Measurements from ENCODE around the gene TPD52L2. TPM values are rescaled to one million over a fixed set of nuclear protein-coding genes. Genes with fewer than 3 reads are reported as not detected.
A peak's percentile ranks its signal among the peaks of the same experiment; 100 is the strongest.

The TPD52L2 gene
- total RNA-seq, 1 experiment from 2014 or later = 149 TPM

- DNase-seq = no peak
- H3K9me2 ChIP-seq (ENCODE audit: insufficient read depth) = no peaks in the 10 kb centered on the region
- H3K79me2 ChIP-seq (ENCODE audit: low read depth) = peaks cover 43% of the 10 kb centered on the region
- H2AFZ ChIP-seq = no peak overlapping the region
- no TSS peak for BruUV-seq (replicated peaks)
- no peaks in the 10 kb centered on the region; the same call in 1 of the 2 replicates for H3K36me3 ChIP-seq (ENCODE audit: low read depth)
- H3K27me3 ChIP-seq (ENCODE audit: insufficient read depth, low read depth) = no peaks in the 10 kb centered on the region
- H3K4me1 ChIP-seq (replicated peaks; ENCODE audit: insufficient read depth) = peaks cover 21% of the 10 kb centered on the region
- CTCF ChIA-PET = no interaction called here
- POLR2A ChIA-PET (ENCODE audit: unreplicated experiment) = no interaction called here
- no peak overlapping the region for H3K27ac ChIP-seq
- H3K4me2 ChIP-seq = no peak overlapping the region
- H3F3A ChIP-seq (ENCODE audit: insufficient read depth, low read depth) = peaks cover 56% of the 10 kb centered on the region
- H3K4me3 ChIP-seq = no peak overlapping the region
- TF ChIP-seq EZH2 (IDR thresholded peaks at IDR 0.05; ENCODE audit: low read depth) (no peak), CTCF (conservative IDR thresholded peaks at IDR 0.05) (no peak)
- no peaks in the 10 kb centered on the region for H3K9me3 ChIP-seq (ENCODE audit: insufficient read depth, low read depth)
- intact Hi-C loops (cut with micrococcal nuclease; ENCODE audit: unreplicated experiment) = loop anchor here (10.0 kb wide), 1 partner anchor 203 kb away; the partner anchor contains the start of gene TCEA2
- H4K20me1 ChIP-seq (ENCODE audit: insufficient read depth) = peaks cover 14% of the 10 kb centered on the region
Measured at GRCh38 chr20:63861981-63862901, 2.8 kb upstream of the TPD52L2 start.

- no TSS peak for BruUV-seq (replicated peaks)
- TF ChIP-seq CTCF (conservative IDR thresholded peaks at IDR 0.05) (no peak), EZH2 (IDR thresholded peaks at IDR 0.05; ENCODE audit: low read depth) (no peak)
- ChIA-PET POLR2A (ENCODE audit: unreplicated experiment) (no interaction called here), CTCF (interaction anchor here (0.6 to 0.9 kb wide), 5 partner anchors 53 to 326 kb away, joined by 3 to 6 read pairs (median 4); partner anchors contain the start of gene PTK6)
- Histone ChIP-seq H3K27me3 (ENCODE audit: insufficient read depth, low read depth) (no peaks in the 10 kb centered on the region), H3K36me3 (ENCODE audit: low read depth) (peaks cover 4% of the 10 kb centered on the region), H2AFZ (peak overlapping the region; percentile 83; the same call in 1 of the 2 replicates), H3K27ac (peak overlapping the region; percentile 88), H3F3A (ENCODE audit: insufficient read depth, low read depth) (peaks cover 54% of the 10 kb centered on the region), H3K4me3 (peak overlapping the region; percentile 77), H3K9me3 (ENCODE audit: insufficient read depth, low read depth) (no peaks in the 10 kb centered on the region), H3K9me2 (ENCODE audit: insufficient read depth) (no peaks in the 10 kb centered on the region), H3K79me2 (ENCODE audit: low read depth) (peaks cover 53% of the 10 kb centered on the region), H4K20me1 (ENCODE audit: insufficient read depth) (peaks cover 20% of the 10 kb centered on the region), H3K4me2 (peak overlapping the region; percentile 91), H3K4me1 (replicated peaks; ENCODE audit: insufficient read depth) (peaks cover 28% of the 10 kb centered on the region)
- DNase-seq = no peak
- intact Hi-C loops (cut with micrococcal nuclease; ENCODE audit: unreplicated experiment) = loop anchor here (10.0 kb wide), 1 partner anchor 202 kb away; the partner anchor contains the start of gene TCEA2
Measured at GRCh38 chr20:63863021-63863797, 1.9 kb upstream of the TPD52L2 start.
